SJSA1 (cell line): ENCODE data around the gene GALNTL6. TPM values are rescaled to one million over a fixed set of nuclear protein-coding genes. Genes with fewer than 3 reads are reported as not detected.
A peak's percentile ranks its signal among the peaks of the same experiment; 100 is the strongest.

Experiments
- DNase-seq, 2 experiments: peaks; one replicate each; pipeline ENCODE4 v3.0.0-alpha.2; 2015 to 2020; ENCODE audit warnings: low spot score in 2 of 2, low read depth in 1 of 2
- H3K27ac ChIP-seq: fragments of 250-450 bp; sonication (Bioruptor Pico); 2 replicates; pipeline ENCODE4 v1.5.1; 2020; ENCODE audit warnings: mild to moderate bottlenecking, moderate library complexity
- H3K27me3 ChIP-seq: fragments of 250-450 bp; sonication (Bioruptor Pico); replicated peaks from 2 replicates; pipeline ENCODE4 v1.5.1; 2020; ENCODE audit warnings: mild to moderate bottlenecking, moderate library complexity
- H3K36me3 ChIP-seq: fragments of 250-450 bp; sonication (Bioruptor Pico); 2 replicates; pipeline ENCODE4 v1.5.1; 2020; ENCODE audit warnings: mild to moderate bottlenecking
- H3K4me1 ChIP-seq: fragments of 250-450 bp; sonication (Bioruptor Pico); replicated peaks from 2 replicates; pipeline ENCODE4 v1.6.1; 2021; ENCODE audit warnings: mild to moderate bottlenecking
- H3K4me3 ChIP-seq: fragments of 250-450 bp; sonication (Bioruptor Pico); 2 replicates; pipeline ENCODE4 v1.5.1; 2020; ENCODE audit warnings: mild to moderate bottlenecking
- H3K9me3 ChIP-seq: fragments of 250-450 bp; sonication (Bioruptor Pico); replicated peaks from 2 replicates; pipeline ENCODE4 v1.5.1; 2020; ENCODE audit warnings: mild to moderate bottlenecking
- total RNA-seq: library from RNA; depleted of rRNA; stranded (reverse); fragments of >200 nt; shearing (Covaris generic); gene quantifications from 2 replicates; pipeline ENCODE4 v1.2.3, GENCODE V29; 2014

GALNTL6 gene
- total RNA-seq, 1 experiment from 2014 or later: 0.08 TPM

DNA sequence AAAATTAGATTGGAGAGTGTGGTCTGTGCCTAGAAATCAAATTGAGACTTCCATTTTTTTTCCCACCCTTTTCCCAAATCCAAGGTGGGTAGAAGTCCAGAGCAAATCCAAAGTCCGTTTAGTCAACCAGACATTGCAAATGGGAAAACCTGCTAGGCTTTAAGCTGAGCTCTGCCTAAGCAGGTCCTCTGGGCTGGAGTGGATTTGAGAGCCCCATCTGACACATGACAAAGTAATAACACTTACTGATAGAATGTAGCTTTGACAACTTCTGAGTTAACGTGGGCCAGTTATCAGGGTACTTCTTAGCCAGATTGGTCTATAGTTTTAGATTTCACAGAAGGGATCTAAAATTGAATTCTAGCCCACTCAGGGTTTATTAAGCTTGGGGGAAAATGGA, 242.3 kb downstream of the GALNTL6 start:
- Histone ChIP-seq H3K4me1 (no peaks in the 10 kb centered on the region), H3K36me3 (no peaks in the 10 kb centered on the region), H3K4me3 (no peak overlapping the region), H3K27me3 (no peaks in the 10 kb centered on the region), H3K27ac (no peak overlapping the region), H3K9me3 (no peaks in the 10 kb centered on the region)
- no peak for DNase-seq

- Histone ChIP-seq H3K4me1 (no peaks in the 10 kb centered on the region), H3K36me3 (no peaks in the 10 kb centered on the region), H3K4me3 (no peak overlapping the region), H3K27ac (no peak overlapping the region), H3K27me3 (no peaks in the 10 kb centered on the region), H3K9me3 (no peaks in the 10 kb centered on the region)
- no peak for DNase-seq
Measured at GRCh38 chr4:172061204-172061603, 248.0 kb downstream of the GALNTL6 start.

GRCh38 chr4:172068506-172068905, 255.3 kb downstream of the GALNTL6 start:
- Histone ChIP-seq H3K4me3 (no peak overlapping the region), H3K27ac (no peak overlapping the region), H3K9me3 (no peaks in the 10 kb centered on the region), H3K4me1 (no peaks in the 10 kb centered on the region), H3K27me3 (no peaks in the 10 kb centered on the region), H3K36me3 (no peaks in the 10 kb centered on the region)
- DNase-seq: no peak

GRCh38 chr4:172073590-172073989, 260.4 kb downstream of the GALNTL6 start:
- H3K27me3 ChIP-seq: no peaks in the 10 kb centered on the region
- no peak for DNase-seq
- no peaks in the 10 kb centered on the region for H3K4me1 ChIP-seq
- H3K36me3 ChIP-seq: no peaks in the 10 kb centered on the region
- H3K4me3 ChIP-seq: no peak overlapping the region
- no peak overlapping the region for H3K27ac ChIP-seq
- H3K9me3 ChIP-seq: no peaks in the 10 kb centered on the region

DNA sequence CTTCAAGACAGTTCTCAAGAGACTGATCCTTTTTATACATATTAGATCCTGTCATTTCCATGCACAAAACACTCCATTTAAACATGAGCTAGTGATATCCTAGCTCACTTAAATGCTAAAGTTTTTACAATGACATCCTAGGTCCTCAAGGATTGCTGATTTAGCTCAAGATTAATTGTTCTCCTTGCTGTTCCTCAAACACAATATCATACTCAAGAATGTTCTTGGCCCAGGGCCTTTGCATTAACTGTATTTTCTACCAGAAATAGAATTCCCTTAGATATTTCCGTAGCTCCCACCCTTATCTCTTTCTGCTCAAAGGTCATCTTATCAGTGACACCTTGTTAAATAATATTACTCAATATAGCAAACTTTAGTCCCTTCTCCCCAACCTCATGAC, 270.1 kb downstream of the GALNTL6 start:
- Histone ChIP-seq H3K36me3 (no peaks in the 10 kb centered on the region), H3K27ac (no peak overlapping the region), H3K9me3 (no peaks in the 10 kb centered on the region), H3K27me3 (no peaks in the 10 kb centered on the region), H3K4me3 (no peak overlapping the region), H3K4me1 (no peaks in the 10 kb centered on the region)
- no peak for DNase-seq

GRCh38 chr4:172088556-172088955, 275.4 kb downstream of the GALNTL6 start:
- Histone ChIP-seq H3K27me3 (no peaks in the 10 kb centered on the region), H3K4me1 (no peaks in the 10 kb centered on the region), H3K4me3 (no peak overlapping the region)

GRCh38 chr4:172095161-172095560, 282.0 kb downstream of the GALNTL6 start:
- no peak overlapping the region for H3K27ac ChIP-seq
- H3K9me3 ChIP-seq: no peaks in the 10 kb centered on the region
- no peaks in the 10 kb centered on the region for H3K27me3 ChIP-seq
- no peaks in the 10 kb centered on the region for H3K4me1 ChIP-seq
- DNase-seq: no peak
- no peak overlapping the region for H3K4me3 ChIP-seq
- no peaks in the 10 kb centered on the region for H3K36me3 ChIP-seq

More at GRCh38 chr4:172088556-172088955, 275.4 kb downstream of the GALNTL6 start:
- no peaks in the 10 kb centered on the region for H3K36me3 ChIP-seq
- no peak for DNase-seq
- H3K27ac ChIP-seq: no peak overlapping the region
- no peaks in the 10 kb centered on the region for H3K9me3 ChIP-seq

DNA sequence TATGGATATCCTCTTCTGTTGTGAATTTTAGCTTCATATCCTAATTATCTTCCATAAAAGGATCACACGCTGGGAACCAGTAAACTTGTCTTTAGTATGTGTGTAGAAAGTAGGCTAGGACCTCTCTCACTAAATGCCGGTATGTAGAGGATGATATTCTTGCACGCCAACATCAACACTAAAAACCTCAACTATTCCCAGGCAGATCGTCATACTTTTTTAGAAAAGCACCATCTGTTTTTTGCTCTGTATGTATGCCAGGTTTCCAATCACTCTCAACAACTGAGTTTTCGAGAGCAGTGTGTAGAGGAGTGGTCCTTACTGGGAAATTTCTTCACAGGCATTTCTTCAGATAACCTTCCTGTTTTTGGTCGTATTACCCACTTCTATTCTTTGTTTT, 283.6 kb downstream of the GALNTL6 start:
- Histone ChIP-seq H3K27me3 (no peaks in the 10 kb centered on the region), H3K4me1 (no peaks in the 10 kb centered on the region), H3K4me3 (no peak overlapping the region), H3K36me3 (no peaks in the 10 kb centered on the region), H3K9me3 (no peaks in the 10 kb centered on the region), H3K27ac (no peak overlapping the region)
- peak in 1 of 2 experiments; percentile 1 for DNase-seq

DNA sequence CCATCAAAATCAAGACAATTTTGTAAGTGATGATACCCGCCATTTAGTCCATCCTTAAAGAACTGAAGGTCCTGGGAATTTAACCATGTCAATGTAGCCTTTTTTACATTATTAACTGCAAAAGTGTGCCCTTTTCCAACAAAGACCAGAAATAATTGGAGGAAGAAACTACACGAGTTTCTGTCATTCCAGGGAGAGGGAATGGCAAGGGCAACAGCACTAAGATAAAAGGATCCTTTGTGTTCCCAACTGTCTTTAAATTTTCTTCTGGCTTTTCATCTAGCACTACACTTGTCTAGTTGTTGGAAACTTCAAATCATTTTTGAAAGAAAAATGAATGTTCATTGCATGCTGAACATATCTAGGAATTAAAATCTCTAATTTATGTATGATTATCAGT, 286.2 kb downstream of the GALNTL6 start:
- no peaks in the 10 kb centered on the region for H3K27me3 ChIP-seq
- no peaks in the 10 kb centered on the region for H3K36me3 ChIP-seq
- DNase-seq: no peak
- H3K27ac ChIP-seq: no peak overlapping the region
- no peak overlapping the region for H3K4me3 ChIP-seq
- no peaks in the 10 kb centered on the region for H3K9me3 ChIP-seq
- no peaks in the 10 kb centered on the region for H3K4me1 ChIP-seq

DNA sequence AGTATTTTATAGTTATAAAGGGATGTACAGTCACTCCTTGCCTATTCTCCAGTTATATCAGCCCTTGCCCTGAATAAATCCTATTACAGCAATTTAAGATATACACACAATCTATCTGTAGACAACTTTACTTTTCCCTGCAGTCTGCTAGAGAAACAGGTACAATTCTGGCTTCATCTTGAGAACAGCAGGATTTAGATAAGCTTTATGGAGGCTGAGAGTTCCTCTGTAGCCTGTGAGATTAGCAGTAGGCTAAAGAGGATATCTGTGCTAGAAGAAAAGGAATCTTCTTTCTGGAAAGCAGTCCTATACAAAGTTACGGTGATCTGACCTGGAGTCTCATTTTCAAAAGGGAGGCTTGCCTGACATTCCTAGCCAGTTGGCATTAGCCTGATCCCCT, 290.3 kb downstream of the GALNTL6 start:
- Histone ChIP-seq H3K27ac (no peak overlapping the region), H3K9me3 (no peaks in the 10 kb centered on the region; the same call in 1 of the 2 replicates), H3K27me3 (no peaks in the 10 kb centered on the region), H3K36me3 (no peaks in the 10 kb centered on the region), H3K4me3 (no peak overlapping the region), H3K4me1 (no peaks in the 10 kb centered on the region)
- DNase-seq: no peak

DNA sequence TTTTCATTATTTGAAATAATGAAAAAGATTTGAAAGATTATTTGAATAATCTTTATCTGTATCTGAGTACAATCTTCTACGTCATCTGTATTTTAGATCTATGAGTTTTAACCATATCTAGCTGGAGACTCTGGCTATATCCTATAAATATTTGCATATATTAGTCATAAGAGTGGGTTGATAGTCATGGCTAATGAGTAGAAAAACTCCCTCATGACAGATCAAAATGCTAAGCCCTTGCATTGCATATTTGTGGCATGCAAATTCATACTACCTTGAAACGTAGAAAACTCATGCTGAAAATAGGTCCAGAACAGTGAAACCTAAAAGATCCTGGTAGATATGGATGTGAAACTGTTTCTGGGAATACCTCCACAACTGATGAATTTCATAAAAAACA, 291.3 kb downstream of the GALNTL6 start:
- H3K4me1 ChIP-seq: no peaks in the 10 kb centered on the region
- DNase-seq: no peak

DNA sequence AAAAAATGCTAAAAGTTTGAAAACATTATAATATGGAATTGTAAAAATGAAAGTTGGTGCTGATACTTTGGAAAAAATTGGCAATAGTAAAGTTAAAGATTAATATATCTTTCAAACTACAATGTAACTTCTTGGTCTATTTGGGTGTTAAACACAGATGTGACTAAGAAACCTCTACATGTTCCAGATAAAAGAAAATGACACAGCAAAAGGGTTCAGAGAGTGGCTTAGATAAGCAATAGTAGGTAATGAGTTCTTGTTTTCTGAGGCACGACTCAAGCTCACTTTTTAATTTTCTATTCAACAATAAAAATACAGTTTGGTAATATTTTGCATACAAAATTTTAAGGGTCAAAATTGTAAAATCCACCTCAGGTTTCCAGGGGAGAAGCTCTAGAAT, 292.7 kb downstream of the GALNTL6 start:
- no peak overlapping the region for H3K4me3 ChIP-seq
- no peaks in the 10 kb centered on the region; the same call in 1 of the 2 replicates for H3K9me3 ChIP-seq
- no peaks in the 10 kb centered on the region for H3K4me1 ChIP-seq
- H3K27ac ChIP-seq: no peak overlapping the region
- no peaks in the 10 kb centered on the region for H3K27me3 ChIP-seq
- H3K36me3 ChIP-seq: no peaks in the 10 kb centered on the region
- no peak for DNase-seq

More for the DNA sequence above, 291.3 kb downstream of the GALNTL6 start:
- Histone ChIP-seq H3K27me3 (no peaks in the 10 kb centered on the region), H3K4me3 (no peak overlapping the region), H3K27ac (no peak overlapping the region), H3K9me3 (no peaks in the 10 kb centered on the region; the same call in 1 of the 2 replicates), H3K36me3 (no peaks in the 10 kb centered on the region)

- Histone ChIP-seq H3K27ac (no peak overlapping the region), H3K4me1 (no peaks in the 10 kb centered on the region), H3K9me3 (no peaks in the 10 kb centered on the region; the same call in 1 of the 2 replicates), H3K27me3 (no peaks in the 10 kb centered on the region), H3K36me3 (no peaks in the 10 kb centered on the region), H3K4me3 (no peak overlapping the region)
- no peak for DNase-seq
Measured at GRCh38 chr4:172109466-172109865, 296.3 kb downstream of the GALNTL6 start.

DNA sequence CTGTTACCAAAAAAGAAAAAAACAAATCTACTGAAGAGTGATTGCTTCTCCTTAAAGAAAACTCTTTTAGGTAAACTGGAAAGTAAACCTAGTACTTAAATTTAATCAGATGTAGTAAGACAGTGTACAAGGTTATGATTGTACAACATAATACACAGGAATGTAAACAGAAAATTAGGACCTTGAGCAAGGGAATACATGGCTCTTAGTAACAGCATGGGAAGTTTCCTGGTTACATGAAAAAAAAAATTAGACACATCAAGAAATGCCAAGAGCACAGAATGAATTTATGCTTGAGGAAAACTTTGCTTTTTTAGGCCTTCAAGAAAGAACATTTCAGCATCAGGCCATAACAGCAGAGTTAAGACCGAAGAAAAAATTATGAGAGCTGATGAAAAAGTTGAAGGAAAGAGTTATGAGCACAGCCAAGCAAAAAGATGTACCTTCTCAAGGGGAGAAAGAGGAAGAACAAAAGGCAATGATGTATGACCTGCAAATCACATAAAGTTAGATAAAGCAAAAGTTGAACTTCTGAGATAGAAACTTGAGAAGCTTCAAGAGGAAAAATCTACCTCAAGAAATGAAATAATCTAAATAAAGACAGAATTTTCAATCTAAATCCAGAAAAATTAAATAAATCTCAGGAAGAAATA, 311.6 kb downstream of the GALNTL6 start:
- DNase-seq: no peak
- H3K9me3 ChIP-seq: no peaks in the 10 kb centered on the region
- no peak overlapping the region for H3K4me3 ChIP-seq
- no peaks in the 10 kb centered on the region for H3K36me3 ChIP-seq
- no peak overlapping the region for H3K27ac ChIP-seq
- no peaks in the 10 kb centered on the region for H3K27me3 ChIP-seq
- H3K4me1 ChIP-seq: no peaks in the 10 kb centered on the region

DNA sequence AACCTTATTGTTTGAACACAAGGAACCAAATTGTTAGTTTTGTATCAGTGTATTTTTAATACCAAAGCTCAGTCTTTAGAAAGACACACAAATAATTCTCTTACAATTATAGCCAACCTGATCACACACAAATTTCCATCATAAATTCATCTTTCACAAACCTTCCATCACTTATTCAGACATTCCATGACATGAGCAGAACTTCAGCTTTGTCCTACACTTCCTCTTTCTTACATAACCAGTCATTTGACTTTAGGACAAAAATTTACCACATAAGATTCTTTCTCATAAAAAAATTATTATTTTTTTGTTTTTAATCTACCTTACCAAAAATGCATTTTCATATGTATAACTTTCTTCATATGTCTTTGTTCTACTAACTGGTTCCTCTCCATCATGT, 312.2 kb downstream of the GALNTL6 start:
- Histone ChIP-seq H3K4me3 (no peak overlapping the region), H3K36me3 (no peaks in the 10 kb centered on the region), H3K27me3 (no peaks in the 10 kb centered on the region), H3K27ac (no peak overlapping the region), H3K4me1 (no peaks in the 10 kb centered on the region), H3K9me3 (no peaks in the 10 kb centered on the region)
- no peak for DNase-seq
